NOMO-1 treated with DMSO at 0.1 percent for 48 hours (cell line): ENCODE measurements around the gene SMCO1.
"Not testable (repeated sequence)": the region's sequence is repeated elsewhere in the genome, so short reads cannot be mapped to it uniquely, and the experiment has no call there.

Experiments used
- DNase-seq: peaks from one replicate; lab custom pipeline; 2025; ENCODE audit not compliant: unreplicated experiment; lab: John Stamatoyannopoulos, UW

Gene SMCO1

DNA sequence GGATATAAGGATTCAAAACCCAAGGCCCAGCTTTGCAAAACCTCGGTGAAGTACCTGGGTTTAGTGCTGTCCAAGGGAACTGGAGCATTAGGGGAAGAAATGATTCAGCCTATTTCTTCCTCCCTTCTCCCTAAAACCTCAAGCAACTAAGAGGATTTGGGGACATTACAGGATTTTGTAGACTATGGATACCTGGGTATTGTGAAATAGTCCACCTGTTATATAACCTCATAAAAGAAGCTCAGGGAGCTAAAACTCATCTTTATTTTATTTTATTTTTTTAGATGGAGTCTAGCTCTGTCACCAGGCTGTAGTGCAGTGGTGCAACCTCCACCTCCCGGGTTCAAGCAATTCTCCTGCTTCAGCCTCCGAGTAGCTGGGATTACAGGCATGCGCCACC, 8.7 kb upstream of the SMCO1 start:
- DNase-seq, result no peak

DNA sequence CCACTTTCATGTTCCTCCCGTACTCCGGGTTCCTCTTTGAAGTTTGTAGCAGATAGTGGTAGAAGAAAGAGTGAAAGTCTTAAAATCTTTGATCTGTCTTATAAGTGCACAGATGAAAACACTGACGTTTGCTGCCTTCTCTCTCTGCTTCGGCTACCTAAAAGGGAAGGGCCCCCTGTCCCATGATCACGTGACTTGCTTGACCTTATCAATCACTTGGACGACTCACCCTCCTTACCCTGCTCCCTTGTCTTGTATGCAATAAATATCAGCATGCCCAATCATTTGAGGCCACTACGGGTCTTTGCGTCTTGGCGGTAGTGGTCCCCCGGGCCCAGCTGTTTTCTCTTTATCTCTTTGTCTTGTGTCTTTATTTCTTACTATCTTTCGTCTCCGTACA, 6.1 kb upstream of the SMCO1 start:
- DNase-seq, result not testable (repeated sequence)

DNA sequence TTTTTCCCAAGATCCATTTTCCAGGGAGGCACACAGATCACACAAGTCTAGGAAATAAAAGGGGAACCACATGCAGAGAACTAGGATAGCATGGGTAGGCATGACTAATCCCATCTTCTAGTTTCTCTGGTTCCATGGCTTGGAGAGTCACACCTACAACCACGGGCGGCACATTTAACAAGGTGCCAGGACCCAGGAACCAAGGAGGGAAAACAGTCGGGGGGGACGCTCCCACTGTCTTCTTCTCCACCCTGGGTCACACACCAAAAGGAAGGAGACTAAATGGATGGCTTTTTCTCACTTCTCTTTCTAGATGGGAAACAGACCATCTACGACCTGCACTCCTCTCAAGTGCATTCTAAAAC, 4.6 kb upstream of the SMCO1 start:
- no peak for DNase-seq

DNA sequence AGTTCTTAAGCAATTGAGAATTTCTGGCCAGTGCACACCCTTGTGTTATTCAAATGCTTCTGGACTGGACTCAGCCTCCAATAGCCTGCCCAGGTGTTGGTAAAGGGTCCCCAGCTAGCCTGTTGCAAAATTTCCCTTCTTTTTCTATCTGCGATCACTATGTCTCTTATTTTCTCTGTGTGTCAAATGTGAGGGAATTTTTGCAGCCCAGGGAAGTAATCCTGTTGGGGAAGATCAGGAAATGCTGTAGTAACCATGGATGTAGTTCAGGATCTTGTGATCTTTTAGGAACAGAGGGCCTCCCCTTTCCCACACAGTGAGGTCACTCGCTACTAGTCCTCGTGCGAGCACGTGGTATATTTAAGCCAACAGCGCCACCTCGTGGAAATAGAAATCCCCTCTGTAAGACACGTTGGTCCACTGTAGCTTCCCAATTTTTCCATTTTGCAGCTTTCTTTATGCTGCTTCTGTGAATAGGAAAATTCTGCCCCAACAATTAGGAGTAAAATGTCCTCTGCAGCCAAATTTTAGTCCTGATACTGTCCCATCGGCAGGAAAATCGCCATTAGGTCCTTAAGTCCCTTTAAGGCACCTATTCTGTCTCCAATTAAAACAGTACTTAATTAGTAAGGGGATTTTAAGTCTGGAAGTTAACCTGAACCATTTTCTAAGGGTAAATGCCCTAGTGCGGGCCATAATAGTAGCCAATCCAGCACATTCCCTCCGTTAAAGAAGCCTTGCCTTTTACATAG, 4.0 kb upstream of the SMCO1 start:
- DNase-seq, result peak; percentile 79

DNA sequence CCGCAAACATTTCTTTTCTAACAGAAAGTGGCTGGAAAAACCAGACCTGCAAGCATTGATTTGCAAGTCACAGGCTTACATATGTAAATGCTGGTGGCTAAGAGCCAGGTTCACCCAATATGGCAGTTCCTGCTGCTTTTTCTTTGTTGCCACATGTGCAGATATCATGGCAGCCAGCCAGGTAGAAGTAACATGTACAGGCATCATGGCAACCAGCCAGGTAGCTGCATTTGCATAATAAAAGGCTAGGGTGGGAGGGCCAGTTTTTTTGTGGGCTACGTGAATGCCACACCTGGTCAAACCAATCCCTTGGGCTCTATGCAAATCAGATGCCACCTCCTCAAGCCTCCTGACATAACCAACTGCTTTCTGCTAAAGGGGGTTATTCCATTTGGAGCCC, 2.8 kb upstream of the SMCO1 start:
- no peak for DNase-seq

DNA sequence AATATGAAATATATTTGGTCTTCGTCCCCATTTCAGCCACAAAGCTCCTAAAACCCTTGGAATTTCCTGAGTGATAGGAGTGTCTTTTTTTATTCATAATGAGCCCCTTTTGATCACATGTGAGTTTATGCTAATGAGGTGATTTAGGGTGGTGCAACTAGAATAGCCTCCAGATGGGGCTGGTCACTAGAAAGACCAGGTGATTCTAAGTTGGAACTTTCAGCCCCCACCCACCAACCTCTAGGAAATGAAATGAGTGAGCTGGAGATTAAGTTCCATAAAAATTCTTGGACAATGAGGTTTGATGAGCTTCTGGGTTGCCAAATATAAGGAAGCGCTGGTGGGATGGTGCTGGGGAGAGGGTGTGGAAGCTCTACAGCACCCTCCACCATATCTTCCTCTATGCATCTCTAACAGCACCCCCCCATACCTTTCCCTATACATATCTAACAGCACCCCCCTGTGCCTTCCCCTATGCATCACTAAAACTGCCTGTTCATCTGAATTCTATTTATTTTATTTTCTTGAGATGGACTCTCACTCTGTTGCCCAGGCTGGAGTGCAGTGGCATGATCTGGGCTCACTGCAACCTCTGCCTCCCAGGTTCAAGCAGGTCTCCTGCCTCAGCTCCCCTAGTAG, 2.1 kb upstream of the SMCO1 start:
- peak; percentile 30 for DNase-seq

DNA sequence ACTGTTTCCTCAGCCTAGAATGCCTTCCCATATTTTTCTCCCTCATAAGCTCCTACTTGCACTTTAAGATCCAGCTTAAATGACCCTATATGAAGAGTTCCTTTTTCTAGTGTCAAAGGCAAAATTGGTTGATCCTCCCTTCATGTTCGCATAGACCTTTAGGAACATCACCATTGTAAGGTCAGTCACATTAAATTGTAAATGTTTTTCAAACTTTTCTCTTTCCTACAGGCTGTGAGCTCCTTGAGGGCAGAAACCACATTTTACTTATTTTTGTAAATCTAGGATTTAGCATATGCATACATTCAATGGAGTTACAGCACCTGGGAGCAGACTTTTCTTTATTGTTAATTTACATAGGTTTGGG, 813 bp downstream of the SMCO1 start:
- DNase-seq, result no peak

DNA sequence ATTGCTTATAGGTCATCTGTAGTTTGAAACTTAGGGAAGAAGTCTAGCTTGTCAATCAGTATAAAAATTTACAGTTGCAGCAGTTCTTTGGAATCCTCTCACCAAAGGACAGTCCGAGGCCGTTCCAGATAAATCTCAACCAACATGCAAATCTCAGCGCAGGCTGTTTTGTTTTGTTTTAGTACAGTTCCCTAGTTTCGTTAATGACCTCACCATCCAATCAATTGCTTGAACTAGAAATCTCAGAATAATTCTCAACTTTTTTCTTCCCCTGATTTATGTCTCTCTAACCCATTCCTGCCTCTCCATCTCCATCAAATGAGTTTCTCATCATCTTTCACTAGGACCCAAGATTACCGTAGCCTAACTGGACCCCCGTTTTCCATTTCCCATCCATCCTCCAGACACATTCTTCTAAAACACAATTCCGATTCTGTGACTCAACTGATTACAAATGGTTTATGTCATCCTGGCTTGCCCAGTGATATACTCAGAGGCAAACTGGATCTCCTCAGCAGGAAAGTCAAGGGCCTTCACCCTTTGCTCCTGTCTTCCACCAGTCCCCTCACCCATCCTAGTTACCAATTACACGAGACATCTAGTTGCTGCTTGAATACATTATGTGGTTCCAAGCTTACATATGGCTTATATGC, 1.3 kb downstream of the SMCO1 start:
- DNase-seq, result no peak

DNA sequence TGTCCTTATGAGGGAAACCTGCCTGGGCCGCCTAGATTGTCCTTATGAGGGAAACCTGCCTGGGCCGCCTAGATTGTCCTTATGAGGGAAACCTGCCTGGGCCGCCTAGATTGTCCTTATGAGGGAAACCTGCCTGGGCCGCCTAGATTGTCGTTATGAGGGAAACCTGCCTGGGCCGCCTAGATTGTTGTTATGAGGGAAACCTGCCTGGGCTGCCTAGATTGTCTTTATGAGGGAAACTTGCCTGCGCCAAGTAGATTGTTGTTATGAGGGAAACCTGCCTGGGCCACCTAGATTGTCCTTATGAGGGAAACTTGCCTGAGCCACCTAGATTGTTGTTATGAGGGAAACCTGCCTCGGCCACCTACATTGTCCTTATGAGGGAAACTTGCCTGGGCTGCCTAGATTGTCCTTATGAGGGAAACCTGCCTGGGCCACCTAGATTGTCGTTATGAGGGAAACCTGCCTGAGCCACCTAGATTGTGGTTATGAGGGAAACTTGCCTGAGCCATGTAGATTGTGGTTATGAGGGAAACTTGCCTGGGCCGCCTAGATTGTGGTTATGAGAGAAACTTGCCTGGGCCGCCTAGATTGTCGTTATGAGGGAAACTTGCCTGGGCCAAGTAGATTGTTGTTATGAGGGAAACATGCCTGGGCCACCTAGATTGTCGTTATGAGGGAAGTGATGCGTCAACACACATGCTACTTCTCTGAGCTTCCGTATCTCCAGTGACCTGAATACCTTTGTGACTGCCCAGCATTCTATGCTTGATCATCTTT, 3.3 kb downstream of the SMCO1 start:
- DNase-seq, result not testable (repeated sequence)

DNA sequence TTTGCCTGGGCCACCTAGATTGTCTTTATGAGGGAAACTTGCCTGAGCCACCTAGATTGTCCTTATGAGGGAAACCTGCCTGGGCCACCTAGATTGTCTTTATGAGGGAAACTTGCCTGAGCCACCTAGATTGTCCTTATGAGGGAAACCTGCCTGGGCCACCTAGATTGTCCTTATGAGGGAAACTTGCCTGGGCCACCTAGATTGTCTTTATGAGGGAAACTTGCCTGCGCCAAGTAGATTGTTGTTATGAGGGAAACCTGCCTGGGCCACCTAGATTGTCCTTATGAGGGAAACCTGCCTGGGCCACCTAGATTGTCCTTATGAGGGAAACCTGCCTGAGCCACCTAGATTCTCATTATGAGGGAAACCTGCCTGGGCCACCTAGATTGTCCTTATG, 4.0 kb downstream of the SMCO1 start:
- DNase-seq, result not testable (repeated sequence)

DNA sequence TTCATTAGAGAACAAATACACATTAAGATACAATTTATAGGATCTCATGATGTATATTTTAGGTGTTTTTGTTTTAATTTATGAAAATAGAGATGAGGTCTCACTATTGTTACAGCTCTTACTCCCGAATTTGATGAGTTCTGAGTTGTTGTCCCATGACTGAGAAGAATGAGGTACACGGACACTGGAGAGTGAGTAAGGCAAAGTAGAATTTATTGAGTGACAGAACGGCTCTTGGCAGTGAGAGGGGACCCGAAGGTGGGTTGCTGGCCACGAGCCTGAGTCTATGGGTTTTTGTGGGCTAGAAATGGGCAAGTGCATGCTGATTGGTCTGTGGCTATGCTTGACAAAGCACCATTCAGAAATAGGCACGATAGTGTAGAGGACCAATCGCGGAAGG, 8.5 kb downstream of the SMCO1 start:
- no peak for DNase-seq

DNA sequence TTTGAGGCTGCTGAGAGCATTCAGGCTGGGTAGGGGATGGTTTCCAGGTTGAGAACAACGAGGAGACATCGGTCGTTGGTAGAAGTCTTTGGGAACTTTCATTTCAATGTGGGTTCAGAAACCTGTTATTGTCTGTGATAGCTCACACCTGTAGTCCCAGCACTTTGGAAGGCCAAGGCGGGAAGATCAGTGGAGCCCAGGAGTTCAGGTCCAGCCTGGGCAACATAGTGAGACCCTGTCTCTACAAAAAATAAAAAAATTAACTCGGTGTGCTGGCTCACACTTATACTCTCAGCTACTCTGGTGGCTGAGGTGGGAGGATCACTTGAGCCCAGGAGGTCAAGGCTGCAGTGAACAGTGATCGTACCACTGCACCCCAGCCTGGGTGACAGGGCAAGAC, 10.6 kb downstream of the SMCO1 start:
- DNase-seq, result no peak

DNA sequence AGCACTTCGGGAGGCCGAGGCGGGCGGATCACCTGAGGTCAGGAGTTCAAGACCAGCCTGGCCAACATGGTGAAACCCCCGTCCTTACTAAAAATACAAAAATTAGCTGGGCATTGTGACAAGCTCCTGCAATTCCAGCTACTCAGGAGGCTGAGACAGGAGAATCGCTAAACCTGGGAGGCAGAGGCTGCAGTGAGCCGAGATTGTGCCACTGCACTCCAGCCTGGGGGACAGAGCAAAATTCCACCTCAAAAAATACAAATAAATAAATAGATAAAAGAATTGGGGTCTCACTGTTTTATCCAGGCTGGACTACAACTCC, 11.1 kb downstream of the SMCO1 start:
- DNase-seq, result not testable (repeated sequence)

DNA sequence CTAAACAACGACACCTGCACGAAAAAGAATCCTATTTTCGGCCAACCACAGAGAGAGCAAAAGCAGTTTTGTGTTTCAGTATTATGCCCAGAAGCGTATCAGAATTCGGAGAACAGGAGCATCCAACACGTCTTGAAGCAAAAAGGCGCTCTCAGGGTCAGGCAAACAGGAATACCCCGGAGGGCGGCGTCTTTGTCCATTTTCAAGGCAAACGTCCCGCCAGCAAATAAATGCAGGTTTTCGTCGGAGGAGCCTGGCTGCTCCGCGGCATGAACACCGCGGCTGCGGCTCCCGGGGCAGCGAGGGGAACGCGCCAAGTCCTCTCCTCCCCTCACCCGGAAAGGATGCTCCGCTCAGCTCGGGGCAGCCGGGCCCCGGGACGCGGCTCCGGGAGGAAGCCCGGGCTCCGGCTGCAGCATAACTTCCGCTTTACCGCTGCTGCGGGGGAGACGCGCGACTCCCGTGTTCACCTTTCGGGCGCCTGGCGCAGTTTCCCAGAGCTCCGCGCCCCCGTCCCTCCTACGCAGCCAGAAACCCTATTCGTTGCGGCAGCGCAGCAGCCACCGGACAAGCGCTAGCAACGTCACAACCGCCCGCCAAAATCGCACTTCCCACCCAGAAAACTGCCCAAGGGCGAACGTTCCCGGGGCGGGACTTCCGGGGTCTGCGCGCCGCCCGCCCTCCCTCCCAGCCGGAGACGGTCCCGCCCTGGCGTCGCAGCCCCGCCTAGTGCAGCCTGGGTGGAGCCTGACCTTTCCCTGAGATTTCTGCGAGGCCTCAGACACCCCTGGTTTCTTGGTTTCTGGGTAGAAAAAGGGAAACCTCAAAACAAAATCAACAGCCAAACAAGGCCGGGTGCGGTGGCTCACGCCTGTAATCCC, 11.7 kb downstream of the SMCO1 start, which contains the start of gene RNF168:
Gene RNF168, minus strand, starts transcription at position 573 of the 881 bp plus-strand sequence. CDS start 595 bp downstream, outside the sequence.
- DNase-seq, result peak; percentile 98

DNA sequence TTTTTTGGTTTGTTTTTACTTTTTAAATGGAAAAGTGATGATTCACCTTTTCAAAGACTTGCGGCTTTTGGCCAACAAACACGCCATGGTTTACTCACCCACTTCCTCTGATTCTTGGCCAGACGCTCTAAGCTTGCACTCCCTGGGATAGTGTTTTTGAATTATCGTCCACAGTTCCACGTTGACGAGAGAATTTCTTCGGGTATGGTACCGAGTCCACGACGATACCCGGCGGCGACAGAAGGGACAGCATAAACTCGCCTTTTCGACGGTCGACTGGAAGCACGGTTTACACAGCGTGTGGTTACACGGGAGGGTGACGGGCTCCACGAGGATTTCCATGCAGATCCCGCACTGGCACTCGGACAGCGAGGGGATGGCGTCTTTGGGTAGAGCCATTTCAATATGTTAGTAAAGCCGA, 12.4 kb downstream of the SMCO1 start:
- DNase-seq, result peak; percentile 71

DNA sequence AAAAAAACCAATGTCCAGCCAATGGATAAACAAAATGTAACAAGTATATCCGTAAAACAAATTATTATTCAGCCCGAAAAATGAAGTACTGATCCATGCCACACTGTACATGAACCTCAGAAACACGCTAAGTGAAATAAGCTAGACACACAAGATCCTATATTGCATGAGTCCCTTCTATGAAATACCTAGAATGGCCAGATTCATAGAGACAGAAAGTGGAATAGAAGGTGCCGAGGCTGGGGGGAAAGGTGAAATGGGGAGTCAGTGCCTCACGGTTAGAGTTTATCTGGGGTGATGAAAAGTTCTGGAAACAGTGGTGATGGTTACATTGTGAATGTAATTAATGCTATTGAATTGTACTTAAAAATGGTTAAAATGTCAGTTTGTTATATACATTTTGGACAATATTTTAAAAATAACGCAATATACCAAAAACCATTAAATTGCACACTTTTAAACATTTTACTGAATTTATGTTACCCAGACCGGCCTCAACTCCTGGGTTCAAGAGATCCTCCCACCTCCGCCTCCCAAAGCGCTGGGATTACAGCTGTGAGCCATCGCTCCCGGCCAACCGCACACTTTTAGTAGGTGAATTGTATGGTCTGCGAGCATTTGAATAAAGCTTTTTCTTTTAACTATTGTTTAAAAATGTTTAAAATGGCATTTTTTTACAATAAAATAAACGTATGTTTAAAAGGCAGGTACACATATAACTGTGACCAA, 13.7 kb downstream of the SMCO1 start:
- DNase-seq, result peak; percentile 40

DNA sequence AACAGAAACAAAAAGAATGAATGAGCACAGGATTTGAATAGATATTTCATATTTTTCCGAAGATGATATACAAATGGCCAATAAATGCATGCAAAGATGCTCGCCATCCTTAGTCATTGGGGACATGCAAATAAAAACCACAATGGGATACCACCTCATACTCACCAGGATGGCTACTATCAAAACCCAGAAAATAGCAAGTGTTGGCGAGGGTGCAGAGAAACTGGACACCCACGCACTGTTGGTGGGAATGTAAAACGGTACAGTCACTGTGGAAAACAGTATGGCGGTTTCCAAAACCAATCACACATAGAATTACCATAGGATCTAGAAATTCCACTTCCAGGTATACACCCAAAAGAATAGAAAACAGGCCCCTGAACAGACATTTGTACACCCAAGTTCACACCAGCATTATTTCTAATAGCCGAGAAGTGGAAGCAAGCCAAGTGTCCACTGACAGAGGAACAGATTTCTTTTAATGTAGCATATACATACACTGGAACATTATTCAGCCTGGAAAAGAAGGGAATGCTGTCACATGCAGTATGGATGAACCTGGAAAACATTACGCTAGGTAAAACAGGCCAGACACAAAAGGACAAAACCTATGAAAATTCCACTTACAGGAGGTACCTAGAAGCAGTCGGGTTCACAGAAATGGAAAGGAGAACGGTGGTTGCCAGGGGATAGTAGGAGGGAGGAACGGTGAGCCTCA, 15.2 kb downstream of the SMCO1 start:
- DNase-seq, result no peak

DNA sequence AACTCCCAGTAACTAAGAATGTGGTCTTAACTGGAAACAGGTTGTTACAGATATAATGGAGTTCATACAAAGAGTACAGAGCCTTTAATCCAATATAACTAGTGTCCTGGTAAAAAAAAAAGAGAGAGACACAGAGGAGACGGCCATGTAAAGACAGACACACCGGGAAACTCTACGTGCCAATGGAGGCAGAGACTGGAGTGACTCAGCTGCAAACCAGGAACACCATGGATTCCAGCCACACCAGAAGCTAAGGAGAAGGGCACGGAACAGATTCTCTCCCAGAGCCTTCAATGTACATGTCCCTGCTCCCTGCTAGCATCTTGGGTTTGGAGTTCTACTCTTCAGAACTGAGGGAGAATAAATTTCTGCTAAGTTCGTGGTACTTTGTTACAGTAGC, 16.1 kb downstream of the SMCO1 start:
- DNase-seq, result no peak

DNA sequence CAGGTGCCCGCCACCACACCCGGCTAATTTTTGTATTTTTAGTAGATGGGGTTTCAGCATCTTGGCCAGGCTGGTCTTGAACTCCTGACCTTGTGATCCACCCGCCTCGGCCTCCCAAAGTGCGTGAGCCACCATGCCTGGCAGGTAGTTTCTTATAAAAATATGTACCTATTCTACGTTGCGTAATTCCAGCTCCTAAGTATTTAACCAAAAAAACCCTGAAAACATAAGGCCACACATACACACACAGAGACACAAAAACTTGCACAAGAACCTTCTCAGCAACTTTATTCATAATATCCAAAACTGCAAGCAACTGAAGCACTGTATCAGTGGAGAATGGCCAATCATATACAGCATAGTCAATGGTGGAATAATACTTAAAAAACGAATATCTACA, 16.8 kb downstream of the SMCO1 start:
- DNase-seq, result no peak
